Aorta (tissue), 5 donors: ENCODE results near the gene ROBO1. TPM values are rescaled to one million over a fixed set of nuclear protein-coding genes. Genes with fewer than 3 reads are reported as not detected.

ENCODE experiments used
- ATAC-seq: fragments of 200-7000 bp; cut with Tn5 transposase; one replicate; pipeline ENCODE4 v1.9.1; 2022; ENCODE audit warnings: moderate library complexity; ENCODE audit not compliant: low FRiP score
- DNase-seq, 2 donors: peaks; one replicate each; pipeline ENCODE4 v3.0.0-alpha.2; 2020
- H3K27ac ChIP-seq, 2 donors: one replicate each; pipeline ENCODE4 v1.5.1; 2013; ENCODE audit warnings: low read length in 2 of 2, mild to moderate bottlenecking in 2 of 2, moderate library complexity in 2 of 2, control low read depth in 1 of 2, inconsistent platforms in 1 of 2, low read depth in 1 of 2
- H3K27me3 ChIP-seq, 2 donors: one replicate each; pipeline ENCODE4 v1.6.1; 2013; ENCODE audit warnings: control low read depth in 1 of 2, low read length in 1 of 2, mild to moderate bottlenecking in 1 of 2, moderate library complexity in 1 of 2; ENCODE audit not compliant: insufficient read depth in 2 of 2, control insufficient read depth in 1 of 2
- H3K36me3 ChIP-seq, 2 donors: one replicate each; pipeline ENCODE4 v1.6.1; 2013; ENCODE audit warnings: control low read depth in 1 of 2, low read length in 1 of 2, mild to moderate bottlenecking in 1 of 2; ENCODE audit not compliant: insufficient read depth in 2 of 2, control insufficient read depth in 1 of 2
- H3K4me1 ChIP-seq, 2 donors: one replicate each; pipeline ENCODE4 v1.6.1; 2013; ENCODE audit warnings: low read length in 2 of 2, control low read depth in 1 of 2, mild to moderate bottlenecking in 1 of 2, moderate library complexity in 1 of 2; ENCODE audit not compliant: insufficient read depth in 2 of 2, control insufficient read depth in 1 of 2
- H3K4me3 ChIP-seq, 2 donors: one replicate each; pipeline ENCODE4 v1.5.1; 2013; ENCODE audit warnings: low read length in 2 of 2, control low read depth in 1 of 2, mild to moderate bottlenecking in 1 of 2
- H3K9me3 ChIP-seq: one replicate; pipeline ENCODE4 v1.6.1; 2013; ENCODE audit warnings: mild to moderate bottlenecking, low read length; ENCODE audit not compliant: control insufficient read depth
- WGBS, 2 donors: extraction: QIAGEN DNeasy Blood & Tissue Kit; methylation state at CpG; one replicate each; pipeline ENCODE4 v1.1.7; 2013; 5-methylcytosine and 5-hydroxymethylcytosine counted together
- intact Hi-C, 2 donors: fragments of 100-400 bp; cut with DNase I; formaldehyde crosslinking; loops; one replicate each; pipeline versions ENCODE4 v1.14.2 to v1.15.0; 2022
- polyA plus RNA-seq, 2 donors: library from polyadenylated mRNA; stranded (reverse); fragments of 200-250 nt; gene quantifications; one replicate each; pipeline ENCODE4 v1.2.3, GENCODE V29; 2013
- total RNA-seq, 2 donors: library from RNA; stranded (reverse); fragmentation: NEBNext Ultra II Directional; extraction: Animal tissue kit (Norgen Biotek cat#: 25700); gene quantifications; one replicate each; pipeline ENCODE4 v1.2.1, GENCODE V29; 2021
- donor health status: healthy with polysubstance abuse.
- donor health status: Bipolar disorder and iron deficiency.
- donor health status: DM: no; HTN: no; CAD: no.
- donor health status: DM: no; HTN: no; CAD: no.
- donor health status: DM: yes; HTN: yes; CAD: no.

The ROBO1 gene
- total and polyA plus RNA-seq, 4 donors, result 2.1 to 33.1 (median 16.6) TPM

DNA sequence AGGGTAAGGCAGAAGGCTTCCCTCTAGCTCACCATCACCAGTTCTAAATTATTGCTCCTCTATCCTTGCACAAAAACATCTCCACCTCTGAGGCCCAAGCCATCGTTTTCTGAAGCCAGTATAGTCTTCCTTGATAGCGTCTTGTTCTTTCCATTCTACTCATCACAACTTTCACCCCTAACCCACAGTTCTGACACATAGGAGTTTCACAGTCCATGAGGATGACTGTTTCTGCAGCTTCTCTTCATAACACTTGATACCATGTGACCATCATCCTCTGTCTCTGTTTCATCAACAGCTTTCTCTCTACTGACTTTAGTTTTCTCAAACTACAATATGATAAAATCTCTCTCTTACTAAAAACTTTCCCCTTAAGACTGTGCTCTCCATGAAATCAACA lies 1166.5 kb downstream of the ROBO1 start:
- no peaks in the 10 kb centered on the region for H3K4me1 ChIP-seq
- no peak for DNase-seq
- WGBS, 2 donors, result 93 to 94% methylated on average over 2 of the region's 2 CpGs

GRCh38 chr3:78589778-78590177 lies 1178.0 kb downstream of the ROBO1 start:
- no peaks in the 10 kb centered on the region for H3K27me3 ChIP-seq
- 30 to 35% methylated on average over 1 of the region's 1 CpG for WGBS, 2 donors
- H3K4me1 ChIP-seq, result no peaks in the 10 kb centered on the region
- no peaks in the 10 kb centered on the region for H3K9me3 ChIP-seq
- no peak overlapping the region for H3K4me3 ChIP-seq
- no peaks in the 10 kb centered on the region for H3K36me3 ChIP-seq
- no peak for DNase-seq
- no peak overlapping the region for H3K27ac ChIP-seq
- ATAC-seq, result no peak
- intact Hi-C loops, result no loop called here

More for the DNA sequence above, 1166.5 kb downstream of the ROBO1 start:
- intact Hi-C loops, result no loop called here
- Histone ChIP-seq H3K27me3 (no peaks in the 10 kb centered on the region), H3K27ac (no peak overlapping the region), H3K4me3 (no peak overlapping the region), H3K9me3 (no peaks in the 10 kb centered on the region), H3K36me3 (no peaks in the 10 kb centered on the region)
- no peak for ATAC-seq

GRCh38 chr3:78588906-78589621 lies 1178.7 kb downstream of the ROBO1 start:
- no peaks in the 10 kb centered on the region for H3K9me3 ChIP-seq
- no peaks in the 10 kb centered on the region for H3K36me3 ChIP-seq
- no peaks in the 10 kb centered on the region for H3K27me3 ChIP-seq
- intact Hi-C loops, result no loop called here
- 72 to 87% methylated on average over 3 of the region's 3 CpGs for WGBS, 2 donors
- no peak overlapping the region for H3K27ac ChIP-seq
- no peak overlapping the region for H3K4me3 ChIP-seq
- no peaks in the 10 kb centered on the region for H3K4me1 ChIP-seq
- DNase-seq (no peak), ATAC-seq (no peak)

- 75 to 80% methylated on average over 2 of the region's 2 CpGs for WGBS, 2 donors
- no peak for DNase-seq
- no peaks in the 10 kb centered on the region for H3K36me3 ChIP-seq
Observed at GRCh38 chr3:78580681-78581080, 1187.1 kb downstream of the ROBO1 start.

GRCh38 chr3:78571486-78571885 lies 1196.3 kb downstream of the ROBO1 start:
- H3K27ac ChIP-seq, result no peak overlapping the region
- no peaks in the 10 kb centered on the region for H3K4me1 ChIP-seq
- ATAC-seq (no peak), DNase-seq (no peak)
- intact Hi-C loops, result no loop called here
- no peak overlapping the region for H3K4me3 ChIP-seq
- no peaks in the 10 kb centered on the region for H3K27me3 ChIP-seq
- 22 to 38% methylated on average over 1 of the region's 1 CpG for WGBS, 2 donors
- no peaks in the 10 kb centered on the region for H3K9me3 ChIP-seq
- H3K36me3 ChIP-seq, result no peaks in the 10 kb centered on the region

More at GRCh38 chr3:78580681-78581080, 1187.1 kb downstream of the ROBO1 start:
- H3K4me1 ChIP-seq, result no peaks in the 10 kb centered on the region
- intact Hi-C loops, result no loop called here
- no peak for ATAC-seq
- H3K9me3 ChIP-seq, result no peaks in the 10 kb centered on the region
- no peak overlapping the region for H3K27ac ChIP-seq
- no peaks in the 10 kb centered on the region for H3K27me3 ChIP-seq
- no peak overlapping the region for H3K4me3 ChIP-seq

GRCh38 chr3:78570496-78570895 lies 1197.3 kb downstream of the ROBO1 start:
- Histone ChIP-seq H3K36me3 (no peaks in the 10 kb centered on the region), H3K27ac (no peak overlapping the region), H3K4me3 (no peak overlapping the region), H3K9me3 (no peaks in the 10 kb centered on the region), H3K4me1 (no peaks in the 10 kb centered on the region), H3K27me3 (no peaks in the 10 kb centered on the region)
- intact Hi-C loops, result no loop called here
- ATAC-seq, result no peak
- no peak for DNase-seq
- WGBS, 2 donors, result 96 to 98% methylated on average over 10 of the region's 10 CpGs

DNA sequence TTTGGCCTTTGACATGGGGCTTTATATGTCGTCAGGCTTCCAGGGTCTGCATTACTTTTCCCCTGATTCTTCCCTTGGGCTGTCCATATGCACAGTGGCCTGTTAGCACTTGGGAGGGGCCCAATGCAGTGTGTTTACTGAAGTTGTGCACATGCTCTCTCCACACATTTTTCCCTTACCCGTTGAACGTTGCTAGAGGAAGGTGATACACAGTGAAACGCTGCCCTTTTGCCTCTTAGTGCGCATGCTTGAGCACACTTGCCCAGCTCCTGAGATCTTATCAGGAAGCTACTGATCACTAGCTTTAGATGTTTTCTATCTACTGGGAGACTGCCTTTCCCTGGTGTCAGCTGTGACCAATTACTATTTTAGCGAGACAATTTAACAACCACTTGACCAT lies 1198.0 kb downstream of the ROBO1 start:
- no peaks in the 10 kb centered on the region for H3K36me3 ChIP-seq
- no peak overlapping the region for H3K27ac ChIP-seq
- 54 to 57% methylated on average over 6 of the region's 6 CpGs for WGBS, 2 donors
- H3K4me3 ChIP-seq, result no peak overlapping the region
- no peak for ATAC-seq
- H3K27me3 ChIP-seq, result no peaks in the 10 kb centered on the region
- intact Hi-C loops, result no loop called here
- no peak for DNase-seq
- no peaks in the 10 kb centered on the region for H3K9me3 ChIP-seq
- H3K4me1 ChIP-seq, result no peaks in the 10 kb centered on the region

GRCh38 chr3:78565712-78566111 lies 1202.1 kb downstream of the ROBO1 start:
- Histone ChIP-seq H3K27ac (no peak overlapping the region), H3K36me3 (no peaks in the 10 kb centered on the region), H3K27me3 (no peaks in the 10 kb centered on the region), H3K9me3 (no peaks in the 10 kb centered on the region), H3K4me1 (no peaks in the 10 kb centered on the region), H3K4me3 (no peak overlapping the region)
- ATAC-seq (no peak), DNase-seq (no peak)
- intact Hi-C loops, result no loop called here
- 94 to 95% methylated on average over 1 of the region's 1 CpG for WGBS, 2 donors

DNA sequence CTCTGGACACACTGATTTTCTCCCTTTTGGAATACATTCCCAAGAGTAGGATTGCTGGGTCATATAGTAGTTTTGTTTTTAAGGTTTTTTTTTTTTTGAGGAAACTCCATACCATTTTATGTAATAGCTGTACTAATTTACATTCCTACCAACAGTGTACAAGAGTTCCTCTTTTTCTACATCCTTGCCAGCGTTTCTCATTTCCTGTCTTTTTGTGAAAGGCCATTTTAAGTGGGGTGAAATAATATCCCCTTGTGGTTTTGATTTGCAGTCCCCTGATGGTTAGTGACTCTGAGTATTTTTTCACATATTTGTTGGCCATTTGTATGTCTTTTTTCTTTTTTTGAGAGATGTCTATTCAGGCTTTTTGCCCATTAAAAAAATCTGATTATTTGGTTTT lies 1205.5 kb downstream of the ROBO1 start:
- intact Hi-C loops, result no loop called here
- Histone ChIP-seq H3K27ac (no peak overlapping the region), H3K36me3 (no peaks in the 10 kb centered on the region), H3K9me3 (no peaks in the 10 kb centered on the region), H3K4me1 (no peaks in the 10 kb centered on the region), H3K4me3 (no peak overlapping the region), H3K27me3 (no peaks in the 10 kb centered on the region)
- DNase-seq, result no peak
- ATAC-seq, result no peak
- whole genome bisulfite sequencing, 2 donors, result 68 to 78% methylated on average over 1 of the region's 1 CpG
